ENCODE data around the gene SEC14L5.

GRCh38 chr16:5003211-5003610 lies 45.1 kb downstream of the SEC14L5 start:
- TF ChIP-seq CTCF (IDR thresholded peaks at IDR 0.05; ENCODE audit: low read depth, low read length, poor library complexity, severe bottlenecking): no peak
- TF ChIP-seq EZH2phosphoT487 (IDR thresholded peaks at IDR 0.05; ENCODE audit: borderline replicate concordance, low read length): no peak

Measured in DOHH2 (cell line).